ENCODE data around the gene COL5A3. TPM values are rescaled to one million over a fixed set of nuclear protein-coding genes. Genes with fewer than 3 reads are reported as not detected.

Gene COL5A3
- polyA plus RNA-seq, 1 of the 3 experiments (the other 2 are of a cell fraction): under 0.01 TPM

GRCh38 chr19:9910625-9911024 lies 99.7 kb downstream of the COL5A3 start:
- H3K4me1 ChIP-seq (ENCODE audit: control insufficient read depth in 1 of 2, insufficient read depth in 2 of 2, low read depth in 1 of 2, low read length in 1 of 2): peaks cover 0 to 8% of the 10 kb centered on the region in 2 experiments; a peak in 1 of 4 replicates
- H3K79me2 ChIP-seq (ENCODE audit: insufficient read depth): no peaks in the 10 kb centered on the region
- no peaks in the 10 kb centered on the region for H3K9me2 ChIP-seq
- CTCF ChIA-PET: no interaction called here
- no peak overlapping the region for H3K27ac ChIP-seq (ENCODE audit: low read depth in 2 of 2, low read length in 1 of 2)
- H3K4me2 ChIP-seq: no peak overlapping the region
- no peak overlapping the region for H2AFZ ChIP-seq (ENCODE audit: low read depth)
- POLR2A ChIA-PET: no interaction called here
- TF ChIP-seq JUND (IDR thresholded peaks at IDR 0.05) (no peak), SMC3 (IDR thresholded peaks at IDR 0.05; ENCODE audit: low read depth, low read length) (no peak)
- DNase-seq: no peak
- no peaks in the 10 kb centered on the region for H4K20me1 ChIP-seq (ENCODE audit: insufficient read depth)
- H3K9ac ChIP-seq: no peak overlapping the region
- H3F3A ChIP-seq (replicated peaks; ENCODE audit: insufficient read depth): peaks cover 4% of the 10 kb centered on the region
- WGBS (ENCODE audit: low lambda C conversion rate): 86% methylated on average over 1 of the region's 1 CpG
- no peak overlapping the region for H3K4me3 ChIP-seq (ENCODE audit: low read depth in 2 of 2, low read length in 1 of 2)
- H3K9me3 ChIP-seq: no peaks in the 10 kb centered on the region
- H3K36me3 ChIP-seq (replicated peaks in 1 of 2; ENCODE audit: control insufficient read depth in 1 of 2, insufficient read depth in 2 of 2, low read length in 1 of 2): no peaks in the 10 kb centered on the region
- no peaks in the 10 kb centered on the region for H3K27me3 ChIP-seq (ENCODE audit: insufficient read depth)

Small RNA genes within 50 kb of the gene (small RNA-seq; reads per million reads assigned to genes)
- gene MIR5589: 0 reads per million in 7 experiments

Other genes starting within 250 kb of the COL5A3 start
- gene ZNF846, start 241.8 kb downstream of the COL5A3 start, polyA plus RNA-seq (2012; rRNA removed): 6.7 and 7.5 TPM in 2 replicates
- 27.1 and 30.5 TPM in 2 replicates for gene FBXL12, start 191.4 kb downstream of the COL5A3 start, polyA plus RNA-seq (2012; rRNA removed)
- gene UBL5, start 182.6 kb downstream of the COL5A3 start, polyA plus RNA-seq (2012; rRNA removed): 2,269 and 2,602 TPM in 2 replicates
- gene PIN1, start 175.2 kb downstream of the COL5A3 start, polyA plus RNA-seq (2012; rRNA removed): 148 and 152 TPM in 2 replicates
- gene OLFM2, start 74.0 kb downstream of the COL5A3 start, polyA plus RNA-seq (2012; rRNA removed): 8.2 and 10.7 TPM in 2 replicates
- gene RDH8, start 3.0 kb upstream of the COL5A3 start, polyA plus RNA-seq (2012; rRNA removed): 0.03 TPM in 1 of 2 replicates, not detected in the other
- gene SHFL, start 75.8 kb upstream of the COL5A3 start, polyA plus RNA-seq (2012; rRNA removed): 36.6 and 43.2 TPM in 2 replicates
- gene ANGPTL6, start 92.2 kb upstream of the COL5A3 start, polyA plus RNA-seq (2012; rRNA removed): 0.13 and 0.32 TPM in 2 replicates
- gene PPAN, start 95.9 kb upstream of the COL5A3 start, polyA plus RNA-seq (2012; rRNA removed): 62.5 and 75.6 TPM in 2 replicates
- 6.8 and 8.7 TPM in 2 replicates for gene P2RY11, start 101.2 kb upstream of the COL5A3 start, polyA plus RNA-seq (2012; rRNA removed)
- 271 and 432 TPM in 2 replicates for gene EIF3G, start 109.4 kb upstream of the COL5A3 start, polyA plus RNA-seq (2012; rRNA removed)
- gene DNMT1, start 184.4 kb upstream of the COL5A3 start, polyA plus RNA-seq (2012; rRNA removed): 46.1 and 58.3 TPM in 2 replicates
- gene S1PR2, start 220.8 kb upstream of the COL5A3 start, polyA plus RNA-seq (2012; rRNA removed): 3.6 and 3.8 TPM in 2 replicates
- gene MRPL4, start 241.7 kb upstream of the COL5A3 start, polyA plus RNA-seq (2012; rRNA removed): 76.0 and 110 TPM in 2 replicates

All from SK-N-SH (cell line).